Muscle layer of duodenum (tissue), 2 donors: ENCODE data around the gene SGIP1.

Experiments used
- H3K27ac ChIP-seq: one replicate; pipeline ENCODE4 v1.7.0; 2013; ENCODE audit warnings: mild to moderate bottlenecking, low read length
- H3K27me3 ChIP-seq: one replicate; pipeline ENCODE4 v1.7.0; 2013; ENCODE audit warnings: low read depth, mild to moderate bottlenecking, control low read depth, low read length
- H3K36me3 ChIP-seq, 2 donors: one replicate each; pipeline ENCODE4 v1.7.0; 2013; ENCODE audit warnings: low read length in 2 of 2, control low read depth in 1 of 2, mild to moderate bottlenecking in 1 of 2; ENCODE audit not compliant: insufficient read depth in 2 of 2, control insufficient read depth in 1 of 2
- H3K4me1 ChIP-seq, 2 donors: one replicate each; pipeline ENCODE4 v1.7.0; 2013; ENCODE audit warnings: low read length in 2 of 2, mild to moderate bottlenecking in 2 of 2, control low read depth in 1 of 2, moderate library complexity in 1 of 2; ENCODE audit not compliant: insufficient read depth in 2 of 2, control insufficient read depth in 1 of 2
- H3K4me3 ChIP-seq, 2 donors: one replicate each; pipeline ENCODE4 v1.7.0; 2013; ENCODE audit warnings: low read length in 2 of 2, low read depth in 1 of 2, mild to moderate bottlenecking in 1 of 2
- H3K9me3 ChIP-seq, 2 donors: one replicate each; pipeline ENCODE4 v1.7.0; 2013; ENCODE audit warnings: low read length in 2 of 2, control low read depth in 1 of 2, mild to moderate bottlenecking in 1 of 2; ENCODE audit not compliant: control insufficient read depth in 1 of 2
- donor health status: healthy.

SGIP1 gene

GRCh38 chr1:66613187-66613586, 79.2 kb downstream of the SGIP1 start:
- Histone ChIP-seq H3K4me3 (no peak overlapping the region), H3K27me3 (no peaks in the 10 kb centered on the region), H3K4me1 (no peaks in the 10 kb centered on the region), H3K36me3 (no peaks in the 10 kb centered on the region), H3K9me3 (no peaks in the 10 kb centered on the region), H3K27ac (no peak overlapping the region)

GRCh38 chr1:66617362-66618184, 83.6 kb downstream of the SGIP1 start:
- Histone ChIP-seq H3K27me3 (no peaks in the 10 kb centered on the region), H3K27ac (no peak overlapping the region), H3K4me3 (no peak overlapping the region)

DNA sequence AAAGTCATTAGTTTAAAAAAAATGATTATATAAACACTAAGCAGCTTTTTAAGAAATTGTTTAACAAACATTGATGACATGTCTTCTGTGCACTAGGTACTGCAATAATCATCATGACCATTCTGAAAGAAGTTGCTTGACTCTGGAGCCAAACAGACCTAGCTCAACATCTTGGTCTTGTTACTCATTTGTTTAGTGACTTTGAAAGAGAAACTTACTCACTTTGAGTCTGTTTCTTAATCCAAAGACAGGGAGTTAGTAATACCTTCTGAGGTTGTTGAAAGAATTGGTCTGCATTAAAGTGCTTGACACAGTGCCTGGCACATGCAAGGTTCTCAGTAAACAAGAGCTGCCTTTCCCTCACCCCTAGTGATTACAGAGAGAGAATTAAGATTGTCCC, 84.4 kb downstream of the SGIP1 start:
- H3K27me3 ChIP-seq = no peaks in the 10 kb centered on the region
- no peaks in the 10 kb centered on the region for H3K36me3 ChIP-seq
- H3K4me3 ChIP-seq = no peak overlapping the region
- no peaks in the 10 kb centered on the region for H3K9me3 ChIP-seq
- no peak overlapping the region for H3K27ac ChIP-seq
- H3K4me1 ChIP-seq = no peaks in the 10 kb centered on the region

More at GRCh38 chr1:66617362-66618184, 83.6 kb downstream of the SGIP1 start:
- Histone ChIP-seq H3K4me1 (no peaks in the 10 kb centered on the region), H3K36me3 (no peaks in the 10 kb centered on the region), H3K9me3 (no peaks in the 10 kb centered on the region)

GRCh38 chr1:66623812-66624211, 89.9 kb downstream of the SGIP1 start:
- H3K27ac ChIP-seq = no peak overlapping the region
- peaks cover 0 to 9% of the 10 kb centered on the region in 2 donors for H3K36me3 ChIP-seq
- no peaks in the 10 kb centered on the region for H3K9me3 ChIP-seq
- no peak overlapping the region for H3K4me3 ChIP-seq
- H3K27me3 ChIP-seq = no peaks in the 10 kb centered on the region
- no peaks in the 10 kb centered on the region for H3K4me1 ChIP-seq

DNA sequence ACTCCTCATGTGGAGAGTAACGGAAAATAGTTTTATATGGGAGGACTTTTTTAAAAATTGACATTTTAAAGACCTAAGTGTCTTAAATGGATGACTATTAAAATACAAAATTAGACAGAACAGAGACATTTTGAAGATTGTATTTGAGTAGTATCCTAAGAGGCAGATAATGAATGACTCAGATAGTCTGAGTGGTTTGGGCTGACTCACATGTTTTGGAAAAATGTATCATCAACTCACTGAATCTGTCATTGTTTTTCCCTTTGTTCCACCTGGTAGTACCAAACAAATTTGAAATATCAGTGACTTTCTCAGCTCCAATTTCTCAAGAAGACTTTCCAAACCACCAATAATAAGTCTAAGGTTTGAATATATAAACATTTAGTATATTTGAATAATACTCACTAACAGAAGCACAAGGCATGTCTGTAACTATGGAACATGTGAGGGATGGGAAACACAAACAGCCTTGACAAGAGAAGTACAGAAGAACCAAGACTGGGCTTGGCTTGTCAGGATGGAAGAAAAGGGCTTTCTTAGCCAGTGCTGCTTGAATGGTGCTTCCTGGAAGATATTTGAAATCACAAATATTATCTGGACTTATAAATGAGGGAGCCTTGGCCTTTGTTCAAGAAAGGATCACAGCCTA, 90.6 kb downstream of the SGIP1 start:
- Histone ChIP-seq H3K9me3 (no peaks in the 10 kb centered on the region), H3K27ac (no peak overlapping the region), H3K27me3 (no peaks in the 10 kb centered on the region), H3K4me1 (no peaks in the 10 kb centered on the region), H3K36me3 (peaks cover 0 to 9% of the 10 kb centered on the region in 2 donors), H3K4me3 (no peak overlapping the region)

GRCh38 chr1:66626261-66626660, 92.3 kb downstream of the SGIP1 start:
- peaks cover 0 to 9% of the 10 kb centered on the region in 2 donors for H3K36me3 ChIP-seq
- H3K4me1 ChIP-seq = no peaks in the 10 kb centered on the region
- no peaks in the 10 kb centered on the region for H3K9me3 ChIP-seq
- H3K4me3 ChIP-seq = no peak overlapping the region
- no peak overlapping the region for H3K27ac ChIP-seq
- H3K27me3 ChIP-seq = no peaks in the 10 kb centered on the region

GRCh38 chr1:66628926-66629325, 95.0 kb downstream of the SGIP1 start:
- H3K27ac ChIP-seq = no peak overlapping the region
- H3K4me3 ChIP-seq = no peak overlapping the region
- H3K36me3 ChIP-seq = peaks cover 0 to 5% of the 10 kb centered on the region in 2 donors
- no peaks in the 10 kb centered on the region for H3K4me1 ChIP-seq
- H3K27me3 ChIP-seq = no peaks in the 10 kb centered on the region
- no peaks in the 10 kb centered on the region for H3K9me3 ChIP-seq

GRCh38 chr1:66633159-66633558, 99.2 kb downstream of the SGIP1 start:
- H3K36me3 ChIP-seq = peaks cover 0 to 4% of the 10 kb centered on the region in 2 donors
- H3K27me3 ChIP-seq = no peaks in the 10 kb centered on the region
- no peaks in the 10 kb centered on the region for H3K9me3 ChIP-seq
- H3K4me1 ChIP-seq = no peaks in the 10 kb centered on the region
- H3K27ac ChIP-seq = no peak overlapping the region
- H3K4me3 ChIP-seq = no peak overlapping the region

- no peaks in the 10 kb centered on the region for H3K4me1 ChIP-seq
- H3K4me3 ChIP-seq = no peak overlapping the region
Observed at GRCh38 chr1:66637146-66637545, 103.2 kb downstream of the SGIP1 start.

DNA sequence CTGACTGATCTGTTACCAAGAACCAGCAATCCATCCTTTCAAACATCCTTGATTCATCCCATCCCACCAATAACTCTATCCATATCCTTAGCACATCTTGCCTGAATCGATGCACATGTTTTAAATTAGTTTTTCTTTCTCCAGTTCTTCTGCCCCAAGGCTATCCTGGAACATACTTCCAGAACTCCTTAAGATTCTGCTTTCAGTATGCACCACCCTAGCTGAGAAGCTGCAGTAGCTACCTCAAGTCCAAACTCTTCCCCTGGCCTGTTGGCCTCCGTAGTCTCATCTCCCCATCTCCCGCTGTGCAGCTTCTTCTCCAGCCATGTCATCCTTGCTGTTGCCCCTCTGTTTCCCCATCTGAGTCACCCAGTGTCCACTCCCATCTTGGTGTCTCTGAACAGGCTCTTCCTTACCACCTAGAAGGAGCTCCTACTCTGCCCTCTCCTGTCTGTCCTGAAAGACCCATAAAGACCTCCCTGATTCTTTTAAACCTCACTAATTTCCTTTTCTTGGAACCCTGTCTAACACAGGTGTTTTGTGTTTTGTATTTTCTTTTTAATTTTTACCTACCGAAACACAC, 108.0 kb downstream of the SGIP1 start:
- peaks cover 0 to 4% of the 10 kb centered on the region in 2 donors for H3K36me3 ChIP-seq
- no peak overlapping the region for H3K4me3 ChIP-seq
- H3K27me3 ChIP-seq = no peaks in the 10 kb centered on the region
- no peaks in the 10 kb centered on the region for H3K9me3 ChIP-seq
- H3K4me1 ChIP-seq = no peaks in the 10 kb centered on the region
- no peak overlapping the region for H3K27ac ChIP-seq

More at GRCh38 chr1:66637146-66637545, 103.2 kb downstream of the SGIP1 start:
- Histone ChIP-seq H3K27ac (no peak overlapping the region), H3K27me3 (no peaks in the 10 kb centered on the region), H3K36me3 (peaks cover 0 to 4% of the 10 kb centered on the region in 2 donors), H3K9me3 (no peaks in the 10 kb centered on the region)

GRCh38 chr1:66642992-66643391, 109.0 kb downstream of the SGIP1 start:
- Histone ChIP-seq H3K36me3 (peaks cover 0 to 4% of the 10 kb centered on the region in 2 donors), H3K27ac (no peak overlapping the region), H3K4me1 (no peaks in the 10 kb centered on the region), H3K9me3 (no peaks in the 10 kb centered on the region), H3K4me3 (no peak overlapping the region), H3K27me3 (no peaks in the 10 kb centered on the region)
